Measurements from ENCODE around the gene MTRFR. TPM values are rescaled to one million over a fixed set of nuclear protein-coding genes. Genes with fewer than 3 reads are reported as not detected.
A peak's percentile ranks its signal among the peaks of the same experiment; 100 is the strongest.
"Not testable (repeated sequence)": the region's sequence is repeated elsewhere in the genome, so short reads cannot be mapped to it uniquely, and the experiment has no call there.

The MTRFR gene
- total and polyA plus RNA-seq, 4 donors, result 5.7 to 15.2 (median 11.1) TPM

GRCh38 chr12:123251403-123252076, 18.3 kb downstream of the MTRFR start:
- no peak overlapping the region for H3K9ac ChIP-seq (ENCODE audit: low read depth in 1 of 2, low read length in 2 of 2)
- peaks cover 15 to 22% (median 20%) of the 10 kb centered on the region in 4 donors for H3K36me3 ChIP-seq (ENCODE audit: control insufficient read depth in 4 of 4, insufficient read depth in 3 of 4, low read depth in 1 of 4, low read length in 3 of 4)
- peak overlapping the region in 1 of 2 donors; percentile 50 for H3K27ac ChIP-seq (ENCODE audit: low read depth in 1 of 2, low read length in 2 of 2)
- no peaks in the 10 kb centered on the region for H3K9me3 ChIP-seq (ENCODE audit: control insufficient read depth in 4 of 4, low read length in 3 of 4)
- no peaks in the 10 kb centered on the region for H3K27me3 ChIP-seq (ENCODE audit: control insufficient read depth in 4 of 4, insufficient read depth in 4 of 4, low read length in 3 of 4)
- H3K4me1 ChIP-seq (ENCODE audit: control insufficient read depth in 4 of 4, insufficient read depth in 4 of 4, low read length in 3 of 4), result peaks cover 7 to 10% (median 9%) of the 10 kb centered on the region in 4 donors
- DNase-seq (ENCODE audit: low spot score), result no peak
- H3K4me3 ChIP-seq (ENCODE audit: low read depth in 1 of 3, low read length in 3 of 3), result no peak overlapping the region
- no peak for TF ChIP-seq MAX (IDR thresholded peaks at IDR 0.05)
- no peak for TF ChIP-seq RAD21 (IDR thresholded peaks at IDR 0.05)
- TF ChIP-seq FOXA1 (IDR thresholded peaks at IDR 0.05), result no peak
- TF ChIP-seq ATF3 (IDR thresholded peaks at IDR 0.05), result no peak
- TF ChIP-seq TAF1 (conservative IDR thresholded peaks at IDR 0.05), result no peak
- TF ChIP-seq FOXA2 (IDR thresholded peaks at IDR 0.05), result no peak
- TF ChIP-seq REST (IDR thresholded peaks at IDR 0.05), result no peak
- no peak for TF ChIP-seq HNF4G (IDR thresholded peaks at IDR 0.05)
- no peak for TF ChIP-seq EGR1 (IDR thresholded peaks at IDR 0.05; ENCODE audit: low read depth in 2 of 2)
- TF ChIP-seq YY1 (IDR thresholded peaks at IDR 0.05), result no peak
- no peak for TF ChIP-seq CTCF (IDR thresholded peaks at IDR 0.05; ENCODE audit: low read depth, low read length, missing input control)
- no peak for TF ChIP-seq HNF4A (conservative IDR thresholded peaks at IDR 0.05)
- 71% methylated on average over 8 of the region's 8 CpGs for WGBS

- Histone ChIP-seq H3K36me3 (ENCODE audit: control insufficient read depth in 4 of 4, insufficient read depth in 3 of 4, low read depth in 1 of 4, low read length in 3 of 4) (peaks cover 17 to 27% (median 23%) of the 10 kb centered on the region in 4 donors), H3K4me1 (ENCODE audit: control insufficient read depth in 4 of 4, insufficient read depth in 4 of 4, low read length in 3 of 4) (peaks cover 7 to 10% (median 9%) of the 10 kb centered on the region in 4 donors)
- H3K9ac ChIP-seq (ENCODE audit: low read depth in 1 of 2, low read length in 2 of 2); DNase-seq (ENCODE audit: low spot score); H3K9me3 ChIP-seq (ENCODE audit: control insufficient read depth in 4 of 4, low read length in 3 of 4); H3K4me3 ChIP-seq (ENCODE audit: low read depth in 1 of 3, low read length in 3 of 3); H3K27me3 ChIP-seq (ENCODE audit: control insufficient read depth in 4 of 4, insufficient read depth in 4 of 4, low read length in 3 of 4); H3K27ac ChIP-seq (ENCODE audit: low read depth in 1 of 2, low read length in 2 of 2): not testable (repeated sequence)
- WGBS, result 90% methylated on average over 9 of the region's 9 CpGs
Observed at GRCh38 chr12:123252365-123252764, 19.1 kb downstream of the MTRFR start.
